ENCODE measurements around the gene PGRMC2. TPM values are rescaled to one million over a fixed set of nuclear protein-coding genes. Genes with fewer than 3 reads are reported as not detected.

Gene PGRMC2
- total and polyA plus RNA-seq, 2 of the 4 experiments (the other 2 are of a cell fraction) = 13.4 to 40.7 TPM

DNA sequence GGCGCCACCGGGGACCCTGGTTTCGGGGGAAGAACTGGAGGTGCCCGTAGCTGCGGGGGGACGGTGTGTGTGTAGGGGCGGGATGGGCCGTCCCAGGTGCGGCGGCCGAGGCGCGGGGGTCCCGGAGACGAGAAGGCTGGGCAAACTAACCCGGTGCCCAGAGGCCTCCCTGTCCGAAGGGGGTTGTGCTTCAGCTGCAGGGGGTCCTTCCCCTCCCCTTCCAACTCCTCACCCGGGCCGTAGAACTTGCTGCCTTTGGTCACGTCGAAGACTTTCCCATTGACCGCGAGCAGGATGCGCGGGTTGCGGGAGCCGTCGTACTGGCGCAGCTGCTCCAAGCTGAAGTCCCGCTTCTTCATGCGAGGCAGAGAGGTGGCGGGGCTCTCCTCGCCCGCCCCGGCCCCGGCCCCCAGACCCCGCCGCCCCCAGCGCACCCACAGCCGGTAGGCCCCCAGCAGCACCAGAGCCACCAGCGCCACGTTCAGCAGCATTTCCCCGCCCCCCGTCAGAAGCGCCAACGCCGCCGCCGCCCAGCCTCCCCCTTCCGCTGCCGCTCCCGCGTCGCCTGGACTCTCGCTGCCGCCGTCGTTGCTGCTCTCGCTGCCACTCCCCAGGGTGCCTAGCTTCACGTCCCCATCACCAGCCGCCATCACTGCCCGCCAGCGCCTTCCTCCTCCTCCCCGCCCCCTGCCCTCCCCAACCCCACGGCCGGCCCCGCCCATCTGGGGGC lies at the start of gene PGRMC2 (continued):
- TF ChIP-seq MXI1 (IDR thresholded peaks at IDR 0.05; ENCODE audit: borderline replicate concordance, low read depth, low read length) = no peak
- TF ChIP-seq RAD21 (IDR thresholded peaks at IDR 0.05; ENCODE audit: low read length) = no peak
- no peak for TF ChIP-seq RFX5 (IDR thresholded peaks at IDR 0.05; ENCODE audit: low read depth, low read length)
- TF ChIP-seq, protein P1, sequence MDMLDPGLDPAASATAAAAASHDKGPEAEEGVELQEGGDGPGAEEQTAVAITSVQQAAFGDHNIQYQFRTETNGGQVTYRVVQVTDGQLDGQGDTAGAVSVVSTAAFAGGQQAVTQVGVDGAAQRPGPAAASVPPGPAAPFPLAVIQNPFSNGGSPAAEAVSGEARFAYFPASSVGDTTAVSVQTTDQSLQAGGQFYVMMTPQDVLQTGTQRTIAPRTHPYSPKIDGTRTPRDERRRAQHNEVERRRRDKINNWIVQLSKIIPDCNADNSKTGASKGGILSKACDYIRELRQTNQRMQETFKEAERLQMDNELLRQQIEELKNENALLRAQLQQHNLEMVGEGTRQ (IDR thresholded peaks at IDR 0.05; ENCODE audit: low read depth, low read length) = no peak
- TF ChIP-seq CHD1 (IDR thresholded peaks at IDR 0.05; ENCODE audit: low read depth, low read length) = no peak

DNA sequence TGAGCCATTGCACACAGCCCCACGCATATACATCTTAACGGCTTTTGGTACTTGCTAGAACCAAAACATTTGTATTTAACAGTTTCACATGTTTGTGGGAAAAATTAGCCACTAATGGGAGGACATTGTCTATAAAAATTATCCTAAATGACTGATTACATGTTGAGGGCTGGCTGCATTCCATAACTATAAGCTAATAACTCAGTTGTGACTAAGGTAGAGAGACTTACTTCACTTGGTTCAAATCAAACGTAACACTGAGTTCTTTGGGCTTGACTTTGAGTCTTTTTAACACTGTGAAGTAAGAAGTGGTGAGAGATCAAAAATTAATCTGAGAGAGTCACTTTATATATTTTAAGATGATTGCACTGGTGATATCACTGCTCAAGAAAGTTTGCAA lies 47.9 kb upstream of the PGRMC2 start:
- no peaks in the 10 kb centered on the region for H3K9me3 ChIP-seq (ENCODE audit: control insufficient read depth, insufficient read depth, low read length)
- no peak overlapping the region for H4K5ac ChIP-seq (ENCODE audit: low read depth, low read length)
- no peak overlapping the region for H3K4me3 ChIP-seq (ENCODE audit: insufficient read depth, low read depth, low read length)
- H3K14ac ChIP-seq (replicated peaks; ENCODE audit: low read depth, low read length) = no peak overlapping the region
- POLR2A ChIA-PET (ENCODE audit: unreplicated experiment) = no interaction called here
- H3K4me1 ChIP-seq (ENCODE audit: control insufficient read depth, insufficient read depth, low read length) = peaks cover 10% of the 10 kb centered on the region
- no peak overlapping the region for H4K91ac ChIP-seq (ENCODE audit: insufficient read depth, low read depth, low read length)
- no peak overlapping the region for H3K27ac ChIP-seq (ENCODE audit: insufficient read depth, low read length)
- H3K9ac ChIP-seq (ENCODE audit: low read depth, low read length) = no peak overlapping the region
- H3K27me3 ChIP-seq (ENCODE audit: control insufficient read depth, insufficient read depth, low read length) = no peaks in the 10 kb centered on the region
- no peak overlapping the region for H2BK15ac ChIP-seq (ENCODE audit: low read depth, low read length)
- no peaks in the 10 kb centered on the region for H3K79me1 ChIP-seq (ENCODE audit: low read depth in 1 of 2, low read length in 2 of 2)
- H2BK120ac ChIP-seq (ENCODE audit: low read depth, low read length) = no peak overlapping the region
- H2AK9ac ChIP-seq (replicated peaks; ENCODE audit: low read depth, low read length, poor library complexity) = no peak overlapping the region
- no peak for TF ChIP-seq FOS (IDR thresholded peaks at IDR 0.05; ENCODE audit: low read depth, low read length)
- TF ChIP-seq NFE2L2 (IDR thresholded peaks at IDR 0.05; ENCODE audit: low read depth, low read length) = no peak
- TF ChIP-seq POLR2A (IDR thresholded peaks at IDR 0.05; ENCODE audit: low read depth, low read length) = no peak
- TF ChIP-seq BHLHE40 (IDR thresholded peaks at IDR 0.05; ENCODE audit: low read depth, low read length) = no peak
- TF ChIP-seq CHD1 (IDR thresholded peaks at IDR 0.05; ENCODE audit: low read depth, low read length) = no peak
- TF ChIP-seq RFX5 (IDR thresholded peaks at IDR 0.05; ENCODE audit: low read depth, low read length) = no peak
- TF ChIP-seq, protein P1 (IDR thresholded peaks at IDR 0.05; ENCODE audit: low read depth, low read length) = no peak
- TF ChIP-seq, protein P2, sequence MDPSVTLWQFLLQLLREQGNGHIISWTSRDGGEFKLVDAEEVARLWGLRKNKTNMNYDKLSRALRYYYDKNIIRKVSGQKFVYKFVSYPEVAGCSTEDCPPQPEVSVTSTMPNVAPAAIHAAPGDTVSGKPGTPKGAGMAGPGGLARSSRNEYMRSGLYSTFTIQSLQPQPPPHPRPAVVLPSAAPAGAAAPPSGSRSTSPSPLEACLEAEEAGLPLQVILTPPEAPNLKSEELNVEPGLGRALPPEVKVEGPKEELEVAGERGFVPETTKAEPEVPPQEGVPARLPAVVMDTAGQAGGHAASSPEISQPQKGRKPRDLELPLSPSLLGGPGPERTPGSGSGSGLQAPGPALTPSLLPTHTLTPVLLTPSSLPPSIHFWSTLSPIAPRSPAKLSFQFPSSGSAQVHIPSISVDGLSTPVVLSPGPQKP (IDR thresholded peaks at IDR 0.05; ENCODE audit: borderline replicate concordance, low read depth, low read length) = no peak
- H3K4me2 ChIP-seq (ENCODE audit: low read depth, low read length) = no peak overlapping the region
- intact Hi-C loops (cut with micrococcal nuclease) = no loop called here
- no peak for DNase-seq
- CTCF ChIA-PET = interaction anchor here (0.6 kb wide), 1 partner anchor 712 kb away, joined by 3 read pairs; no protein-coding TSS in a partner anchor
- no peak overlapping the region for H3K4ac ChIP-seq (ENCODE audit: low read depth, low read length)
- H3K9me1 ChIP-seq (ENCODE audit: insufficient read depth, low read length) = 0 out of 2 replicates have a peak, but pooled peaks cover 6% of the 10 kb centered on the region
- BruUV-seq (replicated peaks) = no TSS peak
- H4K8ac ChIP-seq (ENCODE audit: low read depth in 2 of 2, low read length in 2 of 2) = no peak overlapping the region
- H3K23ac ChIP-seq (ENCODE audit: low read depth, low read length) = no peak overlapping the region
- no peak for ATAC-seq (ENCODE audit: low read depth)
- no peaks in the 10 kb centered on the region for H4K20me1 ChIP-seq (ENCODE audit: insufficient read depth, low read length)
- WGBS, 2 experiments (ENCODE audit: extremely low coverage in 2 of 2, insufficient read length in 1 of 2) = no CpG with 5 or more reads among the region's 3 CpGs
- H2BK5ac ChIP-seq (ENCODE audit: low read depth, low read length, poor library complexity, severe bottlenecking) = no peak overlapping the region
- no peaks in the 10 kb centered on the region for H3K36me3 ChIP-seq (ENCODE audit: control insufficient read depth, insufficient read depth, low read length)
- H2BK20ac ChIP-seq (ENCODE audit: low read depth, low read length) = no peak overlapping the region
- no peak overlapping the region for H2AFZ ChIP-seq (replicated peaks; ENCODE audit: low read length, poor library complexity)
- no peak overlapping the region for H3K18ac ChIP-seq (ENCODE audit: low read depth, low read length)
- H2AK5ac ChIP-seq (ENCODE audit: low read depth, low read length) = no peak overlapping the region
- dilution Hi-C loops (cut with HindIII; ENCODE audit: low sequenced_read_pairs, unreplicated experiment) = no loop called here
- in situ Hi-C loops (cut with MboI; ENCODE audit: low sequenced_read_pairs) = no loop called here
- H3K56ac ChIP-seq (ENCODE audit: extremely low read depth, insufficient read depth, low read length) = no peak overlapping the region

Measured in IMR-90 (cell line).